Measurements from ENCODE around the gene TPRG1.

Gene TPRG1

DNA sequence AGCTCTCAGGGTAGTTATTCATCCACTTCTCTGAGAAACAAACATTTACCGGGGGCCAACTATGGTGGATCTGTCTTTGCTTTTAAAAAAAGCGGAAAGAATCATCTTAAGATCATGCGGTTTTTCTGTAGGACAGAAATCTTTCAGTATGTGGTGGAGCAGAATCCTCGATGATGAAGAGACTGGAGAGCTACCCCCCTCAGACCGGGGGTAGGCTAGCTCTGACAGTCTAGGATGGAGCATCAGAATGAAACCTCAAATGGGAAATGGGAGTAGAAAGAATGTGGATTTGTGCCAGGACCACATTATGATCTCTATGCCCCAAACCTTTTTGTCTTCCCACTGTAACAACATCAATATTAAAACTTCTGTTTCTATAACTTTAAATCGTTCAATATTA, 30.3 kb downstream of the TPRG1 start:
- no peak overlapping the region for H3K4me3 ChIP-seq (replicated peaks; ENCODE audit: low read depth, low read length)

DNA sequence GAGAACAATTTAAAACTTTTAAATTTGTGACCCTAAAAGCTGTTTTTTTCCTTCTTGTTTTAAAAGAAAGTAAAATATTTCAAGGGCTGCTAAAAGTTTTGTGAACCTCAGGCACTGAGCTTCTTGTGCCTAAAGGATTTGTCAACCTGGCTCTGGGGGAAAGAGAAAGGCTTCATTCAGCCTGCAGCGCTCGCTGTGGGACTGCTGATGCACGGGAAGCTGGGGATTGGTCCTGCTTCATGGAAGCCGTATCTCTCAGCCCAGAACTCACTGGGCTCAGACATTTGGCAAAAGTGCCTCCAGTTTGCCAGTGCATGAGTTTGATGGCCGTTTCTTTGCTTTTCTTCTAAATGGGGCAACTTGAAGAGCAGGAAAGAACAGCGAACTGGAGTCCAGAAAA, 30.8 kb downstream of the TPRG1 start:
- TF ChIP-seq, protein P1, sequence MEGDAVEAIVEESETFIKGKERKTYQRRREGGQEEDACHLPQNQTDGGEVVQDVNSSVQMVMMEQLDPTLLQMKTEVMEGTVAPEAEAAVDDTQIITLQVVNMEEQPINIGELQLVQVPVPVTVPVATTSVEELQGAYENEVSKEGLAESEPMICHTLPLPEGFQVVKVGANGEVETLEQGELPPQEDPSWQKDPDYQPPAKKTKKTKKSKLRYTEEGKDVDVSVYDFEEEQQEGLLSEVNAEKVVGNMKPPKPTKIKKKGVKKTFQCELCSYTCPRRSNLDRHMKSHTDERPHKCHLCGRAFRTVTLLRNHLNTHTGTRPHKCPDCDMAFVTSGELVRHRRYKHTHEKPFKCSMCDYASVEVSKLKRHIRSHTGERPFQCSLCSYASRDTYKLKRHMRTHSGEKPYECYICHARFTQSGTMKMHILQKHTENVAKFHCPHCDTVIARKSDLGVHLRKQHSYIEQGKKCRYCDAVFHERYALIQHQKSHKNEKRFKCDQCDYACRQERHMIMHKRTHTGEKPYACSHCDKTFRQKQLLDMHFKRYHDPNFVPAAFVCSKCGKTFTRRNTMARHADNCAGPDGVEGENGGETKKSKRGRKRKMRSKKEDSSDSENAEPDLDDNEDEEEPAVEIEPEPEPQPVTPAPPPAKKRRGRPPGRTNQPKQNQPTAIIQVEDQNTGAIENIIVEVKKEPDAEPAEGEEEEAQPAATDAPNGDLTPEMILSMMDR (IDR thresholded peaks at IDR 0.05; ENCODE audit: low read length, missing control alignments): no peak
- no peak overlapping the region for H3K4me3 ChIP-seq (replicated peaks; ENCODE audit: low read depth, low read length)
- DNase-seq (ENCODE audit: low read depth): no peak

More for the DNA sequence above, 30.3 kb downstream of the TPRG1 start:
- DNase-seq (ENCODE audit: low read depth): no peak
- TF ChIP-seq, protein P1 (IDR thresholded peaks at IDR 0.05; ENCODE audit: low read length, missing control alignments): no peak

GRCh38 chr3:189204167-189204866, 32.5 kb downstream of the TPRG1 start:
- H3K4me3 ChIP-seq (replicated peaks; ENCODE audit: low read depth, low read length): no peak overlapping the region
- DNase-seq (ENCODE audit: low read depth): no peak
- TF ChIP-seq, protein P1 (IDR thresholded peaks at IDR 0.05; ENCODE audit: low read length, missing control alignments): no peak

DNA sequence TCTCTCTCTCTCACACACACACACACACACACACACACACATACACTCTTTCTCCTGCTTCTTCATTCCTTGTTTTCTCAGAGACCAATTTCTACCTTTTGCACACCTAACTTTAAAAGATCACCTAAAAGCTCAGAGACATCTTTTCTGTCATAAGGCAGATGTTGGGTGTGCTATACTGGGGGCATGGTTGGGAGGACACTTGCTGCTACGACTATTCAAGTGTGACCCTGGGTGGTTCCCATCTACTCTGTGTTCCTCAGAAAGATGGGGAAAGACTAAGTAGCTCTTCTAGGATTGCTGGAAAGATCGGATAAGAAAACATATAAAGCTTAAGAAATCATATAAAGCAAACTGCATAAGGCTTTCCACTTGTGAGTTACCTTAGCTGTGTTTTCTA, 33.2 kb downstream of the TPRG1 start:
- TF ChIP-seq, protein P1 (IDR thresholded peaks at IDR 0.05; ENCODE audit: low read length, missing control alignments): no peak
- no peak overlapping the region for H3K4me3 ChIP-seq (replicated peaks; ENCODE audit: low read depth, low read length)
- no peak for DNase-seq (ENCODE audit: low read depth)

DNA sequence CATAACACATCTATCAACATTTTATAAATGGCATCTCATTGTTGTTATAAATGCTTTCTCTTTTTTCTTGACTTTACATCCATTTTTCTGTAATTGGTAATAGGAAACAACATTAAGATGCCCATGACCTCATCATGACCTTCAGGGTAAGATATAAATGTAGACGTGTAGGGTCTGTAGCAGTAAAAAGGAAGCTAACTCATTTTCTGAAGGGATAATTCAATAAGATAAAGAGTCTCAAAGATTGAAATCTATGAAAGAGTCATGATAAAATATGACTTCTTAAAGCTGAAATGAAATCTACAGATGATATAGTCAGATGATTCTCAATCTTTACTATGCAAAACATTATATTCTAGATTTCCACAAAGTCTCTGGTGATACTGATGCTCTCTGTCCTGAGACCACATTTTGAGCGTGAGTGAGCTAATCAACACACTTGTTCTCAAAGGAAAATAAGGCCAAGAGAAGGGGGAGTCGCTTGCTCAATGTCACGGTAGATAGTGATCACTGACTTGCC, 38.5 kb downstream of the TPRG1 start:
- no peak for DNase-seq (ENCODE audit: low read depth)
- no peak overlapping the region for H3K4me3 ChIP-seq (replicated peaks; ENCODE audit: low read depth, low read length)

DNA sequence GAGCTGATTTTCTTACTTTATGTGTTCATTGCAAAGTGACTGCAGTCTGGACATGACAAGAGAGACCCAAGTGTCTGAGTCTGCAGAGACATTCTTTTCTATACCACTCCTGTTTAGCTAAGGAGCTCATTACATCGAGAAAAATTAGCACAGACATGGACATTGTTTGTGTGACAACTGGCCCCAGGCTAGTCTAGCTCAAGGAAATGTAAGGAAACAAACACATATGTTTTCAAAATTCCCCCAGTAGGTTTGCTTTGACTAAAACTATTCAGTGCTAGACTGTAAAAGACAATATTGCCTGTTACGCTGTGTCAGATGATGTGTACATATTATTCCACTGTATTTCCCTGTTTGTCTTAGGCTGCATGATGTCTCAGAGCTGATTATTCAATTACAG, 40.9 kb downstream of the TPRG1 start:
- TF ChIP-seq, protein P1 (IDR thresholded peaks at IDR 0.05; ENCODE audit: low read length, missing control alignments): no peak
- no peak overlapping the region for H3K4me3 ChIP-seq (replicated peaks; ENCODE audit: low read depth, low read length)

More for the DNA sequence above, 38.5 kb downstream of the TPRG1 start:
- TF ChIP-seq, protein P1 (IDR thresholded peaks at IDR 0.05; ENCODE audit: low read length, missing control alignments): no peak

GRCh38 chr3:189214651-189215050, 42.9 kb downstream of the TPRG1 start:
- TF ChIP-seq, protein P1 (IDR thresholded peaks at IDR 0.05; ENCODE audit: low read length, missing control alignments): no peak
- DNase-seq (ENCODE audit: low read depth): no peak
- no peak overlapping the region for H3K4me3 ChIP-seq (replicated peaks; ENCODE audit: low read depth, low read length)

More for the DNA sequence above, 40.9 kb downstream of the TPRG1 start:
- no peak for DNase-seq (ENCODE audit: low read depth)
